Activated CD8-positive, alpha-beta memory T cell treated with anti-CD3 and anti-CD28 coated beads, Interleukin-2, amount 10 ng/mL, durations not matched to agents 7 days and 5 days (primary cell): ENCODE measurements around the gene KCNK15. TPM values are rescaled to one million over a fixed set of nuclear protein-coding genes. Genes with fewer than 3 reads are reported as not detected.
"Not testable (repeated sequence)": the region's sequence is repeated elsewhere in the genome, so short reads cannot be mapped to it uniquely, and the experiment has no call there.

ENCODE experiments used
- ATAC-seq: fragments of 150-1000 bp; cut with Tn5 transposase; one replicate; pipeline ENCODE4 v1.10.0; 2021; ENCODE audit warnings: moderate library complexity
- CTCF ChIA-PET: fragments of 350-600 bp; sonication (Branson Sonifier 250); formaldehyde crosslinking; loops from one replicate; lab custom pipeline; 2021; ENCODE audit warnings: antibody characterized with exemption; lab: Charles Lee
- DNase-seq: peaks from one replicate; pipeline ENCODE4 v3.0.0-alpha.2; 2020
- H3K27ac Mint-ChIP-seq: one replicate; pipeline ENCODE4 v1.8.0; 2021; ENCODE audit warnings: mild to moderate bottlenecking, mixed read lengths
- H3K27me3 Mint-ChIP-seq: one replicate; pipeline ENCODE4 v1.8.0; 2021; ENCODE audit warnings: mixed read lengths
- H3K36me3 Mint-ChIP-seq: one replicate; pipeline ENCODE4 v1.8.0; 2021; ENCODE audit warnings: mild to moderate bottlenecking, mixed read lengths
- H3K4me1 Mint-ChIP-seq: one replicate; pipeline ENCODE4 v1.8.0; 2021; ENCODE audit warnings: mixed read lengths
- H3K4me3 Mint-ChIP-seq: one replicate; pipeline ENCODE4 v1.8.0; 2021; ENCODE audit warnings: mild to moderate bottlenecking, moderate library complexity, mixed read lengths
- H3K9me3 Mint-ChIP-seq: one replicate; pipeline ENCODE4 v1.8.0; 2022; ENCODE audit warnings: low read depth, mixed read lengths
- total RNA-seq, 2 experiments: library from RNA; stranded (reverse); gene quantifications; one replicate each; pipeline ENCODE4 v1.2.3, GENCODE V29; 2021

Gene KCNK15
- total RNA-seq, 2 experiments from 2014 or later = not detected

- no peak for DNase-seq
- ATAC-seq = no peak
- Mint-ChIP-seq H3K27ac (no peak overlapping the region), H3K4me3 (no peak overlapping the region), H3K4me1 (peaks cover 9% of the 10 kb centered on the region), H3K9me3 (no peaks in the 10 kb centered on the region), H3K36me3 (no peaks in the 10 kb centered on the region), H3K27me3 (peaks cover 15% of the 10 kb centered on the region)
- CTCF ChIA-PET = interaction anchor here (0.7 kb wide), 1 partner anchor 15 kb away, joined by 3 read pairs; no protein-coding TSS in a partner anchor
Observed at GRCh38 chr20:44762466-44763140, 16.9 kb downstream of the KCNK15 start.

- CTCF ChIA-PET, H3K27ac Mint-ChIP-seq, ATAC-seq, H3K36me3 Mint-ChIP-seq, DNase-seq, H3K4me3 Mint-ChIP-seq, H3K9me3 Mint-ChIP-seq, H3K4me1 Mint-ChIP-seq: not testable (repeated sequence)
- peaks cover 18% of the 10 kb centered on the region for H3K27me3 Mint-ChIP-seq
Observed at GRCh38 chr20:44763798-44764197, 18.1 kb downstream of the KCNK15 start.

GRCh38 chr20:44765091-44765490 is 19.4 kb downstream of the KCNK15 start:
- H3K4me1 Mint-ChIP-seq = no peaks in the 10 kb centered on the region

DNA sequence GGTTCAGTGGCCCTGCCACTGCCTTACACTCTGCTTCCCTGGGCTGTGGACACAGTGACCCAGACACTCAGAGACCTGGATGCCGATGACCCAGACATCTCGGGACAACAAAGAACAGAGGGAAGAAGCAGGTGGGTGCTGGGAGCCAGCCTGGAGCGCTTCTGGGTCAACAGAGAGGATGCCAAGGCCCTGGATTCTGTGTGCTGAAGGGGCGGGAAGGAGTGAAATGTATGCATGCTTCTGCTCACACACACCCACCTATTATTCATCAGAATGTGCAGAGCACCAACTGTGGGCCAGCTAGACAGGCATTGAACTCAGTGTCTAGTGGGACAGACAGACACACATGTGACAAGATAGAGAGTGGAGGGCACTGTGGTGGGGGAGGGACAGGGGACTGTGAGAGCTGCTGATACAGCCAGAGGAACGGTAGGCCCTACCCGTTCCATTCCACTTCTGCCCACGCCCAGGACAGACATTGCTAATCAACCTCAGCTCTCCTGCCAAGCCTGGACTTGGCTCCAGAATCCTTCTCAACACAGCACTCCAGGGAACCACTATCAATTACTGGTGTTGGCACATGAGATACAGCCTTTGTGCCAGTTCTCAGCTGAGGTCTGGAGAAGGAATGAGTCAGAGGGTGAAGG is 20.2 kb downstream of the KCNK15 start:
- ATAC-seq (no peak), DNase-seq (no peak)
- Mint-ChIP-seq H3K4me1 (no peaks in the 10 kb centered on the region), H3K4me3 (no peak overlapping the region), H3K27me3 (peaks cover 11% of the 10 kb centered on the region), H3K9me3 (no peaks in the 10 kb centered on the region), H3K36me3 (no peaks in the 10 kb centered on the region), H3K27ac (no peak overlapping the region)
- CTCF ChIA-PET = interaction anchor here (0.9 kb wide), 1 partner anchor 19 kb away, joined by 3 read pairs; no protein-coding TSS in a partner anchor

More at GRCh38 chr20:44765091-44765490, 19.4 kb downstream of the KCNK15 start:
- CTCF ChIA-PET = no interaction called here
- no peaks in the 10 kb centered on the region for H3K36me3 Mint-ChIP-seq
- DNase-seq (no peak), ATAC-seq (no peak)
- H3K27ac Mint-ChIP-seq = no peak overlapping the region
- no peaks in the 10 kb centered on the region for H3K9me3 Mint-ChIP-seq
- H3K4me3 Mint-ChIP-seq = no peak overlapping the region
- H3K27me3 Mint-ChIP-seq = peaks cover 13% of the 10 kb centered on the region

- H3K4me3 Mint-ChIP-seq = no peak overlapping the region
- no peaks in the 10 kb centered on the region for H3K36me3 Mint-ChIP-seq
- CTCF ChIA-PET = no interaction called here
- DNase-seq = no peak
- no peak overlapping the region for H3K27ac Mint-ChIP-seq
- H3K4me1 Mint-ChIP-seq = no peaks in the 10 kb centered on the region
- peaks cover 11% of the 10 kb centered on the region for H3K27me3 Mint-ChIP-seq
- ATAC-seq = no peak
- no peaks in the 10 kb centered on the region for H3K9me3 Mint-ChIP-seq
Observed at GRCh38 chr20:44768256-44768655, 22.6 kb downstream of the KCNK15 start.

GRCh38 chr20:44768854-44769480 is 23.3 kb downstream of the KCNK15 start:
- H3K27me3 Mint-ChIP-seq = peaks cover 11% of the 10 kb centered on the region
- CTCF ChIA-PET = no interaction called here
- no peaks in the 10 kb centered on the region for H3K9me3 Mint-ChIP-seq
- H3K4me1 Mint-ChIP-seq = no peaks in the 10 kb centered on the region
- no peak overlapping the region for H3K4me3 Mint-ChIP-seq
- no peaks in the 10 kb centered on the region for H3K36me3 Mint-ChIP-seq
- no peak for ATAC-seq
- DNase-seq = no peak
- H3K27ac Mint-ChIP-seq = no peak overlapping the region

DNA sequence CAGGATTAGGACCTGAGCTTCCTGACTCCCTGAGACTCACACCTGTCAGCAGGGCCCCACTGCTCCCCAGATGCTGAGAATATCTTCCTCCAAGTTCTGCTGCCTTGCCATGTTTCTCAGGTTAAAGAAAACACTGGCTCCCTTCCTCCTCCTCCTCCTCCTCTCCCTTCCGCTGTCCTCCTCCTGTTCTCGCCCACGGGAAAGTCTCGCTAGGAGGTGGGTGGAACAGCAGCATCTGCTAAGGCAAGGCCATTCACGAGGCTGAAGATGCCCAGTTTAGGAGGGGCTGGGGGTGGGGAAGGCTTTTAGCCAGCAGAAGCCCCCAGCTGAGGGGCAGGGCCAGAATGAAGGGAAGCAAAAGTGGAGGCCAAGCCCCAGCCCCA is 23.8 kb downstream of the KCNK15 start:
- CTCF ChIA-PET = no interaction called here
- Mint-ChIP-seq H3K4me3 (no peak overlapping the region), H3K9me3 (no peaks in the 10 kb centered on the region), H3K4me1 (no peaks in the 10 kb centered on the region), H3K27me3 (peaks cover 11% of the 10 kb centered on the region), H3K27ac (no peak overlapping the region), H3K36me3 (no peaks in the 10 kb centered on the region)
- no peak for DNase-seq
- no peak for ATAC-seq

GRCh38 chr20:44770484-44771171 is 25.0 kb downstream of the KCNK15 start:
- DNase-seq = no peak
- Mint-ChIP-seq H3K27ac (no peak overlapping the region), H3K4me3 (no peak overlapping the region), H3K36me3 (no peaks in the 10 kb centered on the region), H3K4me1 (no peaks in the 10 kb centered on the region), H3K27me3 (peaks cover 9% of the 10 kb centered on the region), H3K9me3 (no peaks in the 10 kb centered on the region)
- no peak for ATAC-seq
- CTCF ChIA-PET = no interaction called here

DNA sequence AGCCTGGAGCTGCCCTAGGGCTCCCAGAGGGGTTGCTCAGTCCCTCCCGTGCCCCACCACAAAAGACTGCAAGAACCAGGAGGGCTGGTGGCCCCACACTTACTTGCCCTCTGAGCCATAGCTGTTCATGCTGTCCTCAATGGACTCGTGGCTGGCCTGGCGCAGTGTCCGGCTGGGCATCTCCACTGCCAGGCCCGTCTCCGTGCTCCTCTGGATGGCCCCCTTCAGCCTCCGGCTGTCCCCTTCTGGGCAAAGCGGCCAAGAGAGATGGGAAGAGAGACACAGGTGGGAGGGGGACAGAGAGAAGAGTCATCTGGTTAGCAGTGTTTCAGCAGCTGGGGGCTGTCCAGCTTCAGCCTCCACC is 25.5 kb downstream of the KCNK15 start:
- no peak for DNase-seq
- Mint-ChIP-seq H3K4me3 (no peak overlapping the region), H3K27ac (no peak overlapping the region), H3K36me3 (no peaks in the 10 kb centered on the region), H3K4me1 (no peaks in the 10 kb centered on the region), H3K9me3 (no peaks in the 10 kb centered on the region), H3K27me3 (peaks cover 9% of the 10 kb centered on the region)
- no peak for ATAC-seq
- CTCF ChIA-PET = no interaction called here

DNA sequence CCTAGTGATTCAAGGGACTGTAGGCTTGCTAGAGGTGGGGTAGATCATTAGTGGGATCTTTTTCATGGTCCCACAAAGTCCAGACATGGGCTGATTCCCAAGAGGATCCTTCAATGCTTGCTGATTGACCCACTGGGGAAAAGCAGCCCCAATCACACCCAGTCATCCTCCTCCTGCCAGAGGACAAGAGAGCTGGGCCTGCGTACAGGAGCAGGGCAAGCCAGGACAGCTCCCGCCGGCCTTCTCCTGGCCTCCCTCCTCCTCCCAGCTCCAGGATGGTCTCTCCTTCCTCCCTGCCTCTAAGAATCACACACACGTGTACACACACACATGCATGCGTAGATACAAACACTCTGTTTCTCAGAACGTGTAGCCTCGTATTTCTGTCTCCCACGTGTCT is 27.0 kb downstream of the KCNK15 start:
- DNase-seq = no peak
- Mint-ChIP-seq H3K9me3 (no peaks in the 10 kb centered on the region), H3K27me3 (peaks cover 9% of the 10 kb centered on the region), H3K36me3 (no peaks in the 10 kb centered on the region), H3K27ac (no peak overlapping the region), H3K4me3 (no peak overlapping the region), H3K4me1 (no peaks in the 10 kb centered on the region)
- CTCF ChIA-PET = no interaction called here
- ATAC-seq = no peak

DNA sequence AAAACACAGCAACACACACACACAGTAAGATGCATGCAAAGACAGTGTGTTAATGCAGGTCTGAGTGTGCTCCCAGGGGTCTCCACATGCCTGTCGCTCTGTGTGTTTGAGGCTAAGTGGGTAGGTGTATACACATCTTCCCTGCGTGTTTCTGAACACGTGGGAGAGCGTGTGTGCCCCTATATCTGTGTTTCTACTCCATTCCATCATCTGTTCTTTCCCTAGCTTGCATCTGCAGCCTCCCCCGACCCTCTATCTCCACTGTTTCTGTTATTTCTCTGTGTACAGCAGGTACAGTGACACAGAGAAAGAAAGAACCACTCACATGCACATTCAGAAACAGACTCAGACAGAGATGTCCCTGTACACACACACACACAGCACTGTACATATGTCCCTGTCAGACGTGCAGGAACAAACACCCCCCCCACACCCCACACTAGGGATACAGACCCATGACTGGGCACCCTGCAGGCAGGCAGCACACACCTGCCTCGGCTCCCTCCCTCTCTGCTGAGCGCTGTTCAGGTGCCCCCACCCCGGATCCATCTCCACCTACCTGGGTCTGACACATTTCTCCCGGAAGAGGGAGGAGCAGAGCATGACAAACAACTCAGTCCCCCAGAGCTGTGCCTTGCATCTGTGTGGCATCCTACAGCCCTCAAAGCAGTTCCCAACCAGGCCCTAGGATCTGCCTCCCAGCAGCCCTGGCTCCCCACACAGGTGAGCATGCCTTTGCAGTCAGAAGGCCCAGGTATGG is 27.6 kb downstream of the KCNK15 start:
- Mint-ChIP-seq H3K27ac (no peak overlapping the region), H3K4me1 (no peaks in the 10 kb centered on the region), H3K36me3 (no peaks in the 10 kb centered on the region), H3K4me3 (no peak overlapping the region), H3K27me3 (peaks cover 9% of the 10 kb centered on the region), H3K9me3 (no peaks in the 10 kb centered on the region)
- ATAC-seq (no peak), DNase-seq (no peak)
- CTCF ChIA-PET = no interaction called here

- H3K4me3 Mint-ChIP-seq = no peak overlapping the region
- H3K9me3 Mint-ChIP-seq = no peaks in the 10 kb centered on the region
- H3K4me1 Mint-ChIP-seq = no peaks in the 10 kb centered on the region
- DNase-seq = no peak
- no peaks in the 10 kb centered on the region for H3K36me3 Mint-ChIP-seq
- peaks cover 10% of the 10 kb centered on the region for H3K27me3 Mint-ChIP-seq
- no peak for ATAC-seq
- H3K27ac Mint-ChIP-seq = no peak overlapping the region
- CTCF ChIA-PET = no interaction called here
Observed at GRCh38 chr20:44776980-44777379, 31.3 kb downstream of the KCNK15 start.

DNA sequence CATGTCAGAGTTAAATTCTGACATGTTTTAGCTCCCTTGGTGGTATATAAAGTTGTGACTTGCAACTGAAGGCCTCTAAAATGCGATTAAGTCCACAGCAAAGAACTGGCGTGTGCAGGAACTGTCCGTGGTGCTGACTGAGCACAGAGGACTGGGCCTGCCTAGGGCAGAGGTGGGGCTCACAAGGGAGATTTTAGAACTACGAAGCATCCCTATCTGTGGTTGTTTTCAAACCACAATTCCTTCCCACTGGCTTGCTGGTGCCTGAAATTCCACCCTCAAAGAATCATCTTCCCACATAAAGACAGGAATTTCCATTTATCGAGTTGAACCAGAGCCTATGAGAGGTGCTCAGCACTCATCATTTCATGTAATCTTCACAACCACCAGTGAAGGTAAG is 34.6 kb downstream of the KCNK15 start:
- no peaks in the 10 kb centered on the region for H3K9me3 Mint-ChIP-seq
- H3K27me3 Mint-ChIP-seq = peaks cover 10% of the 10 kb centered on the region
- DNase-seq (peak; percentile 68), ATAC-seq (peak; percentile 49)
- H3K4me1 Mint-ChIP-seq = no peaks in the 10 kb centered on the region
- H3K27ac Mint-ChIP-seq = no peak overlapping the region
- H3K4me3 Mint-ChIP-seq = no peak overlapping the region
- CTCF ChIA-PET = no interaction called here
- H3K36me3 Mint-ChIP-seq = no peaks in the 10 kb centered on the region
